ENCODE data around the gene ITGA7. TPM values are rescaled to one million over a fixed set of nuclear protein-coding genes. Genes with fewer than 3 reads are reported as not detected.

The ITGA7 gene
- total and polyA plus RNA-seq, 2 of the 8 experiments (the other 6 are each of a cell fraction or from before 2014, with no cell fraction given) = 57.6 to 86.1 TPM

- TF ChIP-seq RNF2 (IDR thresholded peaks at IDR 0.05; ENCODE audit: borderline replicate concordance, low read depth, low read length, missing control alignments, poor library complexity, severe bottlenecking) = no peak
- no peak for TF ChIP-seq POLR2A (IDR thresholded peaks at IDR 0.05; ENCODE audit: control extremely low read depth in 1 of 2, low read depth in 2 of 2, low read length in 2 of 2)
- no peak for TF ChIP-seq CBX8 (IDR thresholded peaks at IDR 0.05; ENCODE audit: borderline replicate concordance, low read depth, low read length)
- TF ChIP-seq ASH2L (IDR thresholded peaks at IDR 0.05; ENCODE audit: low read length) = peak; percentile 10
- TF ChIP-seq GABPA (IDR thresholded peaks at IDR 0.05; ENCODE audit: borderline replicate concordance, insufficient read depth, low read length) = 0 out of 2 replicates have a peak, but pooled peaks have one; percentile 12
- no peak for TF ChIP-seq KDM4A (IDR thresholded peaks at IDR 0.05; ENCODE audit: low read depth, low read length, severe bottlenecking)
- 0 out of 2 replicates have a peak, but pooled peaks have one; percentile 13 for TF ChIP-seq PHF8 (conservative IDR thresholded peaks at IDR 0.05; ENCODE audit: low read depth, low read length)
- no peak for TF ChIP-seq RBBP5 (IDR thresholded peaks at IDR 0.05; ENCODE audit: borderline replicate concordance, low read depth, low read length)
- no peak for TF ChIP-seq TAF1 (IDR thresholded peaks at IDR 0.05; ENCODE audit: low read depth, low read length)
- TF ChIP-seq YY1 (IDR thresholded peaks at IDR 0.05; ENCODE audit: low read depth, low read length) = peak; percentile 67; the same call in 1 of the 2 replicates
- TF ChIP-seq KDM5A (IDR thresholded peaks at IDR 0.05; ENCODE audit: low read length) = no peak
- no peak for TF ChIP-seq CTBP2 (IDR thresholded peaks at IDR 0.05; ENCODE audit: borderline replicate concordance, insufficient read depth, insufficient read length, low read length)
- no peak for TF ChIP-seq NANOG (IDR thresholded peaks at IDR 0.05; ENCODE audit: insufficient read depth, low read depth, low read length, poor library complexity, severe bottlenecking)
- no peak for TF ChIP-seq TBP (IDR thresholded peaks at IDR 0.05; ENCODE audit: low read depth, low read length)
These were observed 20.7 kb upstream of the ITGA7 start (continued) for GRCh38 chr12:55728186-55728938.
